OCI-LY1 (cell line): ENCODE data around the gene PTTG2.

Experiments used
- CTCF ChIP-seq: fragments of 200-600 bp; sonication (generic), shearing (Covaris generic); IDR thresholded peaks from 2 replicates; pipeline ENCODE4 v1.5.1; 2017; ENCODE audit warnings: mild to moderate bottlenecking, antibody characterized with exemption, low read length, moderate library complexity, mixed read lengths
- EZH2 ChIP-seq: fragments of 200-600 bp; sonication (generic), shearing (Covaris generic); IDR thresholded peaks from 2 replicates; pipeline ENCODE4 v1.8.0; 2017; ENCODE audit warnings: borderline replicate concordance, mixed run types, mild to moderate bottlenecking, antibody characterized with exemption, low read length, moderate library complexity, mixed read lengths

GRCh38 chr4:37924946-37925345 lies 35.3 kb upstream of the PTTG2 start:
- TF ChIP-seq CTCF (no peak), EZH2 (no peak)
